ENCODE results near the gene KAT6B.

KAT6B gene

GRCh38 chr10:74924251-74924963 lies 98.0 kb downstream of the KAT6B start:
- no peak for DNase-seq

- no peak for DNase-seq
Measured at GRCh38 chr10:74925291-74925690, 98.9 kb downstream of the KAT6B start.

- no peak for DNase-seq
Measured at GRCh38 chr10:74925708-74926107, 99.3 kb downstream of the KAT6B start.

- DNase-seq, result no peak
Measured at GRCh38 chr10:74926791-74927585, 100.6 kb downstream of the KAT6B start.

GRCh38 chr10:74927701-74928100 lies 101.3 kb downstream of the KAT6B start:
- no peak for DNase-seq

- no peak for DNase-seq
Measured at GRCh38 chr10:74928742-74929191, 102.4 kb downstream of the KAT6B start.

GRCh38 chr10:74929197-74929596 lies 102.8 kb downstream of the KAT6B start:
- no peak for DNase-seq

GRCh38 chr10:74930965-74931364 lies 104.6 kb downstream of the KAT6B start:
- DNase-seq, result no peak

- no peak for DNase-seq
Measured at GRCh38 chr10:74932648-74933047, 106.2 kb downstream of the KAT6B start.

- DNase-seq, result no peak
Measured at GRCh38 chr10:74934100-74934812, 107.9 kb downstream of the KAT6B start.

GRCh38 chr10:74936577-74937265 lies 110.3 kb downstream of the KAT6B start:
- DNase-seq, result no peak

- DNase-seq, result no peak
Measured at GRCh38 chr10:74937266-74937856, 111.0 kb downstream of the KAT6B start.

GRCh38 chr10:74944205-74944604 lies 117.8 kb downstream of the KAT6B start:
- DNase-seq, result no peak

- no peak for DNase-seq
Measured at GRCh38 chr10:74947781-74948401, 121.5 kb downstream of the KAT6B start.

GRCh38 chr10:74949034-74949832 lies 122.8 kb downstream of the KAT6B start:
- no peak for DNase-seq

- no peak for DNase-seq
Measured at GRCh38 chr10:74949843-74950765, 123.7 kb downstream of the KAT6B start.

- no peak for DNase-seq
Measured at GRCh38 chr10:74953214-74953613, 126.8 kb downstream of the KAT6B start.

GRCh38 chr10:74955796-74956195 lies 129.4 kb downstream of the KAT6B start:
- DNase-seq, result no peak

GRCh38 chr10:74956555-74957111 lies 130.2 kb downstream of the KAT6B start:
- no peak for DNase-seq

Measured in activated naive CD4-positive, alpha-beta T cell treated with Interleukin-2 at 50 U/mL for 16 hours (primary cell).